HL-60/S4 treated with retinoic acid at 250 ng/mL for 4 days and 3 days (cell line): ENCODE measurements around the gene KCTD19.

Experiments
- in situ Hi-C: fragments of 300-500 bp; cut with MboI; formaldehyde crosslinking; loops from 2 replicates; pipeline ENCODE4 v1.7.0; 2022; ENCODE audit warnings: low sequenced_read_pairs

KCTD19 gene

DNA sequence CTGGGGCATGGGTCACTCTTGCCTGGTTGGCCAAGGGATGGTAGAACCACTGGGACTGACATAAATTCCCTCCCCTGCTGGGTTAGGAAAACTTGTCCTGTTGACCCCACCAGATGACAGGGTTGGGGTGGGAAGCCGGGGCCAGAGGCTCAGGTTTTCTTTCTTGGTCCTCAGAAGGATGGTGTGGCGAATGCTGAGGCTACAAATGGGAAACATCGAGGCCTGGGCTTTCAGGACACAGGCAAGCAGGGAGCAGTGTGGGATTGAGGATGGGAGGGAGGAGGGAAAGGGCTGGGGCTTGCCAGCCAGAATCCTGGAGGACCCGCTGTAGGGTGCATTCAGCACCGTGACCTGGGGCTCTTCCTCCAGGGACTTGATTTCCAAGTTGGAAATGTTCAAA lies 61.7 kb downstream of the KCTD19 start:
- in situ Hi-C loops = no loop called here

DNA sequence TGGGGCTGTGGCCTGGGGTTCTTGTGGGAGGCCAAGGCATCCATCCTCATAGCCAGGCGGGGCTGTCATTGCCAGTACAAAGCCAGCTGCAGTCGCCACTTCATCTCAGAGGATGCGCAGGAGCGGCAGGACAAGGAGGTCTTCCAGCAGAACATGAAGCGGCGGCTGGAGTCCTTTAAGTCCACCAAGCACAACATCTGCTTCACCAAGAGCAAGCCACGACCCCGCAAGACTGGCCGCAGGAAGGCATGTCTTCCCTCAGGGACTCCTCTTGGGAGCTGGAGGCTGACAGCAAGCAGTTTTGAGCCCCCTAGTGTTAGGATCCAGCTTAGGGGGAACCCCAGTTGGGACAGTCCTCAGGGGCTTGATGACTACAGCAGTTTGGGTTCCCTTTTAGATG lies 62.3 kb downstream of the KCTD19 start:
- in situ Hi-C loops = no loop called here

DNA sequence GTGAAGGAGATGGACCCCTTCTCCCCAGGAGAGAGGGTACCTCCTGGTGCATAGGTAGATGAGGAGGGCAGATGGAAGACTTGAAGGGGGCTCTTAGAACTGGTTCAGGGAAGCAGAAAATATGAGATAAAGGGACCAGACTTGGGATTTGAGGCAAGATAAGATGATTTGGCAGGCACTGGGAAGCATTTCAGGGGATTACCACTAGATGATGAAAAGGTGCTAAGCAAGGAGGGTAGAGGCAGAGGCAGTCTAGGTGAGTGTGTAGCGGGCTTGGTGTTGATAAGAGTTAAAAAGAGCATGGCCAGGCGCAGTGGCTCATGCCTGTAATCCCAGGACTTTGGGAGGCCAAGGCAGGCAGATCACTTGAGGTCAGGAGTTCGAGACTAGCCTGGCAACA lies 63.3 kb downstream of the KCTD19 start:
- in situ Hi-C loops = no loop called here

DNA sequence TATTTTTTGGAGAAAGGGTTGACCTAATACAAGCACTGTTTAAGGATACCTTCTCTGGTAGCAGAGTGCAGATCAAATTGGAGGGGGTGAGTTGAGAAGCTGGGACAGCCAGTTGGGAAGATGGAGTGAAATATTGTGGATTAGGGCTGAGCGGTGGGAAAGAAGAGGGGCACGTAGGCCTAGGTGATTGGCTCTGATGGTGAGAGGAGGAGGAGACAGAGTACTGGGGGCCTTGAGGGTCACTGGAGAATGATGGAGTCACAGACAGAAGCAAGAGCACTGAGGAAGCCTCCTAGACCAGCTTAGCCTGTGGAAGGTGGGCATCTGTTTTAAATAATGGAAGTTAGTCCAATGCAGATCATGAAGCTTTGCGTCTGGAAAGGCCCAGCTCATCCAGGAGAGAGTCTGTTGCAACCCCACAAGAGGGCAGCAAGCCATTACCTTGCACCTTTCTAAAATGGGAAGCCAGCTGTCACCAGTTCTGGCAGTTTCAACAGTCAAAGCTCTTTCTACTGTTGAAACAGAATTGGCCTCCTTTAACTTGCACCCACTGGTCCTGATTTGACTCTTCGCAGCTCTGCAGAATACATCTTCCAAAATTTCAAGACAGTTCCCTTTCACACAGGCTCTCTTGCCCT lies 66.0 kb downstream of the KCTD19 start:
- in situ Hi-C loops = no loop called here

DNA sequence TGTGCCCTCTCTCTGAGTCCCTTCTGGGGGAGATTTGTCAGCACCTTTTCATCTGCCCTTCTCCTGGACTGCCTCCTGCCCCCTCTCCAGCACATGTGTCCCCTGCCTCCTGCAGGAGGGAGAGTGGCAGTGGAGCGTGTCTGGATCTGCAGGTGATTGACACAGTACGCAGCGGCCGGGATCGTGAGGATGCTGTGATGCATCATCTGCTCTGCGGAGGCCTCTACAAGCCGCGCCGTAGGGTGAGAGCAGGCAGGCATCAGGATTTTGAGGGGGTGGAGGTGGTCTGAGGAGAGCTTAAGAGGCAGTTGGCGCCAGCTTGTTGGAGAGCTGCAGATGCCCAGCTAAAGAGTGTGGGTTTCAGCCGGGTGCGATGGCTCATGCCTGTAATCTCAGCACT lies 66.8 kb downstream of the KCTD19 start:
- in situ Hi-C loops = no loop called here

DNA sequence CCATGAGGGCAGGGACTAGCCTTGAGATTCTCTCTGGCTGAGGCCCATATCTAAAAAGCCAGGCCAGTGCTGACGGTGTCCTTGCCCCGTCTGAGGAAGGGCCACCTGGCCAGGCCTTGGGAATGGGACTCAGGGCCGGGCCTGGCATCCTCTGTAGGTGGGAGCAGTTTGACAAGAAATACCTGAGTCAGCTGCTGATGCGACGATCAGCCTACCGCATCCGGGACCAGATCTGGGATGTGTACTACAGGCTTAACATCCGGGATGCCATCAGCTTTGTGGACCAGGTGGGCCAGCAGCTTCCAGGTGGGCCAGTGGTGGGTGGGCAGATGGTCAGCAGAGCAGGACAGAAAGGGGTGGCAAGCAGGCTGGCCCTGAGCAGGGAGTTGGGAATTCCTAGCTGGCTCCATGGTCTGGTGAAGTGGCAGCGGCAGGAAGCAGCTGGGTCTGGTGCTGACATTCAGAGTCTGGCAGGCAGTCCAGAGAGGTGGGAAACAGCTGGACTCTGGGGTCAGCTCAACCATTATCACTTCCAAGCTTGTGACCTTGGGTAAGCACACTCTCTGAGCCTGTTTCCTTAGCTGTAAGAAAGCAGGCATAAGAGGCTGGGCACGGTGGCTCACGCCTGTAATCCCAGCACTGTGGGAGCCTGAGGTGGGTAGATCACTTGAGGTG lies 68.2 kb downstream of the KCTD19 start:
- in situ Hi-C loops = no loop called here

DNA sequence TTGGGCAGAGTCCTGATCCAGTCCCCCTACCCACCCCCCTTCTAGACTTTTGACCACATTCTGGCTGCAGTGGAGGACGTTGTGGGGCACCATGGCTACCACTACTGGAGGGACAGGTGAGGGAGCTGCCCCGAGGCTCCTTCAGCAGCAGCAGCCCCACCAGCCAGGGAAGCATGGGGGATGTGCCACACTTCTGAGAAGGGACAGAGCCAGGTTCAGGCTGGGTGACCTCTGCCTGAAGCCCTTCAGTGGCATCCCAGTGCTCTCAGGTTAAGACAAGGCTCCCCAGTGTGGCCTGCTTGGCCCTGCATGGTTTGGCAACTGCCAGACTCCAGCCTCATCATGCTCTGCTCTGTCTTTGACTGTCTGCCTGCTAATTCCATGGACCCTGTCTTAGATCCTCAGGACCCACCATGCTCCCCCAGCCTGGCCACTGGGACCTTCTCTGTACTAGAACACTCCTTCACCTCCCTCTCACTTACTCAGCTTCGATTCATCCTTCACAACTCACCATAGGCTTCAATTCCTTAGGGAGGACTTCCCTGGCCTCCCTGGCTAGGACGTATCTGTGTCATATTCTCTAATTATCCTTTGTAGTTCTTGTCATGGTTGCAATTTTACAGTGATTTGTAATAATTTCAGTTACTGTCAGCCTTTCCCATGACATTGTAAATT lies 68.9 kb downstream of the KCTD19 start:
- in situ Hi-C loops = no loop called here

DNA sequence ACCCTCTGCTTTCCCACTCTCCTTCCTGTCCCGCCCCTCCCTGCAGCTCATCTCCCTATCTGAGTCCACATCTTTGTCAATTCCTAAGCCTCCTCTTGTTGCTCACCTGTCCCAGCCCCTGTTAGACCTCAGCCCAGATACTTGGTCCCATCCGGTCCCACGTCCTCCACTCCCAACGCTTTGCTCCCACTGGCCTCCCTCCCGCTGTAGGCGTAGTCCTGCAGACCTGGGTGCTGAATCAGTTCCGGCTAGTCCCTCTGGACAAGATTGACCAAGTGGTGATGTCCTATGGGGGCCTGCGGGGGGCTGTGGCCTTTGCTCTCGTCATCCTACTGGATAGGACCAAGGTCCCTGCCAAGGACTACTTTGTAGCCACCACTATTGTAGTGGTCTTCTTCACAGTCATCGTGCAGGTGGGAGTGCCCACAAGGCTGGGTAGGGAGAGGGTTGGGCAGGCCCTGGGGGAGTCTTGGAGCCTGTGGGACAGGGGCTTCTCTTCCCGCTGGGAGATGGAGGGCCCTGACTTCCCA lies 69.8 kb downstream of the KCTD19 start:
- in situ Hi-C loops = no loop called here

DNA sequence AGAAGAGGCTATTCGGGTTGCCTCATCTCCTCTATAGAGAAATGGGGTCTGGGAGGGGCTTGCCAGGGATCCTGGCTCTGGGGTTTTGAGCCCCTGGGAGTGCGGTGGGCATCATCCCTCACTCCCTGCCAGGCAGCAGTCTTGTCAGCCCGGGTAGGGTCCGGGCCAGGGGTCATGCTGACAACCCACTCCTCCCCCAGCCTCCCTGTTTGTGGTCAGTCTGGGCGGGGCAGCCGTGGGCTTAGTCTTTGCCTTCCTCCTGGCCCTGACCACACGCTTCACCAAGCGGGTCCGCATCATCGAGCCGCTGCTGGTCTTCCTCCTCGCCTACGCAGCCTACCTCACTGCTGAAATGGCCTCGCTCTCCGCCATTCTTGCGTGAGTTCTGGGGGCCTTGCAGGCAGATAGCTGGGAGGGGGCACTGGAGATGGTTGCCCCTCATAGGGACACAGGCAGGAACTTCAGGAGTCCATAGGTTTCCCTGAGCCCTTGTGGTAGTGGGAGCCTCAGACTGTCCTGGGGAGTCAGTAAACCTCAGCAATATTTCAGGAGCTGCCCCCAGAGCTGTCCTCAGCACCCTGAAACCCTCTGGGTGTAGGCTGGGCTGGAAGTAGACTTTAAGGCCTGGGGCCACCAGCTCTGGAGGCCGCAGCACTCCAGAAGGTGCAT lies 70.9 kb downstream of the KCTD19 start:
- in situ Hi-C loops = no loop called here

DNA sequence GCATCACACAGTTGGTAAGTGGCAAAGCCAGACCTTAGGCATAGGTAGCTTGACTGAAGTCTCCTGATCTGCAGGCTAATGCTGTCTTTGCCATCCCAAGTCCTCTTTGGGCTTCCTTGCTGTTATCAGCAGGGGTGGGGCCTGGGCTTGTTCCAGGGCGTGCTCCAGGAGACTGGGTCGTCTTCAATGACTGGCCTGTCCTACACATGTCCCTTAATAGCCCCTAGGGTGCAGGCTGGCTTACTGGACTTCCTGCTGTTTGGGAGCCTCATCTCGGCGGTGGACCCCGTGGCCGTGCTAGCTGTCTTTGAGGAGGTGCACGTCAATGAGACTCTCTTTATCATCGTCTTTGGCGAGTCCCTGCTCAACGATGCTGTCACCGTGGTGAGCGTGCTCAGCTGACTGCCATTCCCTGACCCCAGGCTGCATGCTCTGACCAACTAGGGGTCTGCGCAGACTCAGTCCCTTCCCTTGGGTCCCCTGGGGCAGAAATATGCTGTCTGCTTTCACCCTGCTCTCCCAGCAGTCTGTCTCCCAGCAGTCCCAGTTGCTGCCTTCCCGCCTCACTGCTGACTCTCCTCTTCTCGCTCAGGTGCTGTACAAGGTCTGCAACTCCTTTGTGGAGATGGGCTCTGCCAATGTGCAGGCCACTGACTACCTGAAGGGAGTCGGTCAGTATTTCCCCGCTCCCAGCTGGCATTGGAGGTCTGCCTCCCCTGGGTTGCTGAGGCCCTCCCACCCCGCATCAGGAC lies 71.6 kb downstream of the KCTD19 start:
- in situ Hi-C loops = no loop called here

DNA sequence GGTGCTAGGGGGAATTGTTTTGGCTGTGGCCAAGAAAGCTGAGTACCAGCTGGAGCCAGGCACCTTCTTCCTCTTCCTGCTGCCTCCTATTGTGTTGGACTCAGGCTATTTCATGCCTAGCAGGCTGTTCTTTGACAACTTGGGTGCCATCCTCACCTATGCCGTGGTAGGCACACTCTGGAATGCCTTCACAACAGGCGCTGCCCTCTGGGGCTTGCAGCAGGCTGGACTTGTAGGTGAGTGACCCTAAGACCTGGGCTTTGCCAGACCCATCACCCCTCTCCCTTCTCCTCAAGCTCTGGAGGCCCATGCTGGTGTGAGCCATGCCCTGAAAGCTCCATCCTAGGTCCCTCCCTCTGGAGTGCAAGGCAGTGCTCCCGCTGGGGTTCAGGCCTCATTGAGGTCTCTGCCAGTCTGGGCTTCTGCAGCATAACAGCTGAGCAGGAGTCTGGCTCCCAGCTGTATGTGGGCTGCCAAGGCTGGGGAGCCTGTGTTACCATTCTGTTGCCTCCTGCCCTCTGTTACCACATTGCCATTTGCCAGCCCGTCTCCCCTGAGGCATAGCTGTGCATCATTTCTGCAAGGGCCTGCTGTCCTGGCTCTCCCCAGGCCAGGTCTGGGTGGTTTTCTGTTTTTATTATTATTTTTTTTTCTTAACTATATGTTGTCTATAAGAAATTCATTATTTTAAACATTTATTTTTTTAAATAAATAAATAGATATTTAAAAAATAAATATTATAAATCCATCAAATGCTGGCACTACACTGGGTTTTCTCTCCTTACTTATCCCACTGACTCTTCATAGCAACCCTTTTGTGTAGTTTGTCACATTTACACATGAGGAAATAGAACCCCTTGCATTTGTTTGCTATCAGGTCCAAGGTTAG lies 73.7 kb downstream of the KCTD19 start:
- in situ Hi-C loops = no loop called here

DNA sequence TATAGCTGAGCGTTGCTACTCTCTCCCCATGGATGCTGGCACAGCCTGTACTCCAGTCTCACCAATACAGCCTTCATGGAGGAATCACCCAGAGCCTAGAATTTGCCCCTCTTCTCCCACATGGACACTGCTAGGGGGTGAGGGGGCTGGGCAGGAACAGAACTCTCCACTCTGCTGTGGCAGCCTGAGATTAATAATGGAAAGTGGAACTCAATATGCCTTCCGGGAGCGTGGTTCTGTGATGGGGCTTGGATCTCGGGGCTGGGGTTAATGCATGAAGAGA lies 76.6 kb downstream of the KCTD19 start:
- in situ Hi-C loops = no loop called here

DNA sequence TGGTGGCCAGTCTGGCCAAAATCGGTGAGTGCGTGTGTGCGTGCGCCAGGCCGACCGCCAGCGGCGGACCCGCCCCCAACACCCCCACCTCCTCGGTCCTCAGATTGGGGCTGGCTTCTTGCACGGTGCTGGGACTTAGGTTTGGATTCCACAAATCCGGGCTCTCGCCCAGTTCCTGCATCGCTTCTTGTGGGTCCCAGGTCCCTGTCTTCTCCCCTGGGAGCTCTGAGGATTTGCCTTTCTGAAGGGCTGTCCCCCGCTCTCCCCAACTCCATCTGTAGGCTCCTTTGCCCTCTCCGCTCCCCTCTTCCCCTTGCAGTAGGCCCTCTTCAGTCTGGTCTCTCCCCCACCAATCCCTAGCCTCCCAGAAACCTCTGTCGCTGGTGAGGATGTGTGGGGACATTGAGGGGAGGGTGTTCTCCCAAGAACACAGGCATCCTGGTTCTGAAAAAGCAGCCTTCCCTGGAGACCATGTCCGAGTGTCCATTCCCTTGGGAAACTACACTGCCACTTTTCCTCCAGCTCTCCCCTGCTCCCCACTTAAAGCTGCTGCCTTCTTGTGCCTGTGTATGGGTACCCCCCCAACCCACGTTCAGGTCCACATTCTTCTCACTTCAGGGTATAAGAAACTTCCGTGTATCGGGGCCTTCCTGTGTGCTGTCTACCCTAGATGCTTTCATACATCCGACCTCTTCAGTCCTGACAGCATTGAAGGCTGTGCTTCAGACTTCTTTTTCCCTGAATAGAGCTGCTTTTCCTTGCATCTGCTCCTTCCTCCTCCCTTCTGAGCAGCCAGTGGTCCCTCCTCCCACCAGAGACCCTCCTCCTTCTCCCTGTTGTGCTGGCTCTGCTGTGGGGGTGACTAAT lies 77.1 kb downstream of the KCTD19 start:
- in situ Hi-C loops = no loop called here

DNA sequence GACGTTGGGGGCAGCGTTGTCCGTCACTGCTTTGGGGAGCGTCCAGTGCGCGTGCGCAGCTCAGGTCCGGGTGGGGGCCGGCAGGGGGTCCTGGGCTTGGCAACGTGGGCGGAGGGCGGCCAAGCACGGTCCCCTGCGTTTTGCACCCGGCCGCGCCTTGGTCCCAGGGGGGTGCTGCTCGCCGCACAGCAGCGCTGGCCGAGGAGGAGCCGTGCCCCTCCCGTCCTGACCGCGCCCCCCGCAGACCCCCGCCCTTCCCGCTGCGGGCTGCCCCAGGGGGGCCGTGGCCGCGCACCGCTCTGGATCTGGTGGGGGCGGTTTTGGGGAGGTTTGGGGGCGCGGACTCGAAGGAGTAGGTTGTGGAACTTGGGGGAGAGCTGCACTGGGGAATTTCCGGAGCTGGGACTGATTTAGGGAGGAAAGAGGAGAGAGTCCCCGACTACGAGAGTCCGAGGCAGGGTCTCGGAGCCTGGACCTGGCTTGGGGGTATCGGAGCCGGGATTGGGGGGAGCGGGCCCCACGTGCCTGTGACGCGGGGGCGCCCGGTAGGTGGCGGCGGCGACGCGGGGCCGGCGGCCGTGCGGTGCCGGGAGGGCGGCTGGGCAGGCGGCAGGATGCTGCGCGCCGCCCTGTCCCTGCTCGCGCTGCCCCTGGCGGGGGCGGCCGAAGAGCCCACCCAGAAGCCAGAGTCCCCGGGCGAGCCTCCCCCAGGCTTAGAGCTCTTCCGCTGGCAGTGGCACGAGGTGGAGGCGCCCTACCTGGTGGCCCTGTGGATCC lies 78.0 kb downstream of the KCTD19 start, which contains the start of gene SLC9A5:
TSS of gene SLC9A5 (plus strand) at position 579 of the 777 bp plus-strand sequence. CDS start at position 615, 36 bp downstream.
- in situ Hi-C loops = no loop called here

DNA sequence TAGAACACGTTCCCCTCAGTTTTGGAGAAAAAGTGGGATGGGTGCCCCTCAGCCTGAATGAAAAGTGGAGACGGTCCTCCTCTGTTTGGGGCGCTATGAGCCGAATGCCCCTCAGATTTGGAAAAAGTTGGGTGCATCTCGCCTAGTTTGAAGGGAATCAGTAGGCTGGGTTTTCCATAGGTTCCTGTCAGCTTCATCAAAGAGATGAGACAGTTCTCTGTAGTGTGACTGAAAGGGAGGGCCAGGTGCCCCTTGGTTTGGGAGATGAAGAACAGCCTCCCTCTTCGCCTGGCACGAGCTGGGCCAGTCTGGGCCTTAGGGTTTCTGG lies 78.5 kb downstream of the KCTD19 start:
- in situ Hi-C loops = no loop called here

DNA sequence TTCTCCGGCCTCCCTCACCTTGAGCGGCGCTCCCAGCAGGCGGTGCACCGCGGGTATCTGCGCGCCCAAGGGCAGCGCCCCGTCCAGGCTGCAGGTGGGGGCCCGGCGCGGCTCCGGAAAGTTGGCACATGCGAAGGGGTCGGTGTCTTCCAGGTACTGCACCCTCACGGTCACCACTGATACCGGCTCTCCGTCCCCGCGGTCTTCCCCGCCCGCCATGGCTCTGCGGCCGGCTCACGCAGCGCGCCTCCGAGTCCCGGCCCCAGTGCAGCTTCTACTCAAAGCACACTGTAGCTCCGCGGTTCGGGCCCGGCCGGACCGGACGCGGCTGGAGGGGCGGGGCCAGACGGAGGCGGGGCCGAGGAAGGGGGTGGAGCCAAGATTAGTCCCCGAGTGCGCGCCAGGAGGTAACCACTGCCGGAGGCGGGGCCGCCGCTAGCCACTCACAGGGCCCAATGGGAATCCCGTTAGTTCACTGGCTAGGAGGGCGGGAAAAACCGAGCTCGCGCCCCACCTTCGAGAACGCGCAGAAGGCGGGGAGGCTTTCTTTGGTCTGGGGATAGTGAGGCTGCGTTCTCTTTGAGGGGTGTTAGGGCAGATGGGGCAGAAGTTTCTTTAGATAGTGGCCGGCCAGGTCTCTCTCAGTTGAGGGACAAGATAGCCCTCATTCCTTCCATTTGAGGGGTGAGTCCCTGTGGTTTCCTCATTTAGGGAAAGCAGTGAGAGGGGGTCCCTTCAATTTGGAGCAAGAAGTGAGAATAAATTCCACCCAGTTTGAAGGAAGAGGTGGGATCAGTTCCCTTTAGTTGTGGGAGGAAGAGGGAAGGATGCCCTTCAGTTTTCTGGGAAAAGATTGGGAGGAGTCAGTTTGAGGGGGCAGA lies 79.1 kb downstream of the KCTD19 start, which contains the start of gene FHOD1:
TSS of gene FHOD1 (minus strand) at position 290 of the 881 bp plus-strand sequence. CDS start at position 219, 71 bp downstream.
- in situ Hi-C loops = no loop called here

DNA sequence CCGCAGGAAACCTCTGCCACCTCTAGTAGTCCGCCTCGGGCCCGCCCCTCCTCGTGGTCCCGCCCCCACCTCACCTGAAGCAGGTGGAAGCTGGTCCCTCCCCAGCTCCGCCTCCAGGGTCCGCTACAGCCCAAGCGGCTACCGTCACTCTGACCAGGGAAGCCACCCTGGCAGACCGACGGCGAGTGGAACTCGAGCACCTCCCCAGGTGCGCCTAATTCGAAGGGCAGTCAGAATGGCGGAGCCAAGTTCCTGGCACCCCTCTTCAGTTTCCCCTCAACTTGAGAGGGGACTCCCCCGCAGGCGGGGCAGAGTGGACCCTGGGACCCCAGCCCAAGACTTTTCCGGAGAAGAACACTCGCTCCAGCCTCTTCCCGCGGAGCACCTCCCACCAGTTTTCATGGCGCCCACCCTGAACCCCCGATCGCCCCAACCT lies 79.8 kb downstream of the KCTD19 start:
- in situ Hi-C loops = no loop called here
